Measurements from ENCODE around the gene ASCC1.
"Not testable (repeated sequence)": the region's sequence is repeated elsewhere in the genome, so short reads cannot be mapped to it uniquely, and the experiment has no call there.

ASCC1 gene

DNA sequence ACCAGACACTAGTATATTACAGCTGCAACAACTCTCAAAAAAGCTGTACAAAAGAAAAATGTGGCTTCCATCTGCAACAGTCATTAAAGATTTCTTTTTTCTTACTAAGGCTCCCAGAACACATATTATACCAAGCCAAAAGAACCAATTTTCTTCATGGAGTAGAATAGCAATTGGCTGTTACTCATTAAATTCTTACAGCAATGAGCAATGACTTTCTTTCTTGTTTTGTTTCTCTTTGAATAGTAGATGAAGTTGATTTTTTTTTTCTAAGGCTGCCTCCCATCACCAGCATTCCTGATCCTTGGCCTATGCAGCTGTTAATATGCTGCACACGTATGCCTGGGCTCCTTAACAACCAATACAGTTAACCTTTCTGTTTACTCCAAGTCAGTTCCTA, 91.1 kb downstream of the ASCC1 start:
- DNase-seq (ENCODE audit: low spot score): no peak

DNA sequence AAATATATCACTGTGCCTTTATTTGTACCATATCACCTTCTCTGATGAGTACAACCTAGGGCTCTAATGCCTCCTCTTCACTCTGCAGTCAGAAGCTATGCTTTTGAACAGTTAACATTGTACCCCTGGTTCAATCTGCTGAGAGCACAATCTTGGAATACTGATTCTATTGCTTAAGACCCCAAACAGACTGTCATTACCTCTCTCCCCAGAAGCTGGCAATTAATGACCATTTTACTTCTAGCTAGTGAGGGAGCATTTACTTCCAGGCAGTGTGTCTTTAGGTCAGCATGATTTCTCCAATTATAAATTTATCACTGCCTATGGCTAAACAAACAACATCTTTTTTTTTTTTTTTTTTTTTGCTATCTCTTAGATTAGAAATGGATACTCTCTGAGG, 91.7 kb downstream of the ASCC1 start:
- no peak for DNase-seq (ENCODE audit: low spot score)

DNA sequence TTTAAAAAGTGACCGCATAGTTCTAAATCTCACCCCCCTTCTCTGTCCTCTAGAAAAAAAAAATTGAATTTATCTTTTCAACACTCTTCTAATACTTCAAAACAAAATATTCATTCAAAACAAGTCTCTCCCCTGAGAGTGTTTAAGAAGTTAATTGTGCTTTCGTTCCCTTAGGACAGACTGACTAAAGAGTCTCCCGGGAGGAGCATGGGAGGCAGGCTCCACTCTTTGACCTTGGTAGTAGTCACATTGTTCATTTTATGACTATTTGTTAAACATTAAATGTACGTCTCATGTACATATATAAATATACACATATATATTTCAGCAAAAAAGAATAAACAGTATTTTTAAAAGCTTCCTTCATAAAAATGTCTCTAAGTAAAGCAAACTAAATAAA, 92.5 kb downstream of the ASCC1 start:
- no peak for DNase-seq (ENCODE audit: low spot score)

DNA sequence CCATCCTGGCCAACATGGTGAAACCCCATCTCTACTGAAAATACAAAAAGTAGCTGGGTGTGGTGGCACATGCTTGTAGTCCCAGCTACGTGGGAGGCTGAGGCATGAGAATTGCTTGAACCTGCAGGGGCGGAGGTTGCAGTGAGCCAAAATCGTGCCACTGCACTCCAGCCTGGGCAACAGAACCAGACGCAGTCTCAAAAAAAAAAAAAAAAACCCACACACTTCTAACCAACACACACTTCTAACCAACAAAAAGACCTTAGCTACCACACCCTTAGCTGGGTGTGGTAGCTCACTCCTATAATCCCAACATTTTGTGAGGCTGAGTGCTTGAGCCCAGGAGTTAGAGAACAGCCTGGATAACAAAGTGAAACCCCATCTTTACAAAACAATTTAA, 93.9 kb downstream of the ASCC1 start:
- no peak for DNase-seq (ENCODE audit: low spot score)

DNA sequence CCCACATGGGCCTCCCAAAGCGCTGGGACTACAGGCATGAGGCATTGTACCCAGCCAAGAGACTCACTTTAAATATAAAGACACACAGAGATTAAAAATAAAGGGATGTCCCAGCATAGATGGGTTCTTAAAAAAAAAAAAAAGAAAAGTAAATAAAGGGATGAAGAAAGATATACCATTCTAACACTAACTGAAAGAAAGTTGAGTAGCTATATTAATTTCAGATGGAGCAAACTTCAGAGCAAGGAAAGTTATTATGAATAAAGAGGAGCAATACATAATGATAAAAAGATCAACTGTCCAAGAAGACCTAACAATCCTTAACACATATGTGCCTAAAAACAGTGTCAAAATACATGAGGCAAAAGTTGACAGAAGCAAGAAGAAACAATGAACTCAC, 94.7 kb downstream of the ASCC1 start:
- no peak for DNase-seq (ENCODE audit: low spot score)

GRCh38 chr10:72116372-72116771, 99.7 kb downstream of the ASCC1 start:
- no peak for DNase-seq (ENCODE audit: low spot score)

DNA sequence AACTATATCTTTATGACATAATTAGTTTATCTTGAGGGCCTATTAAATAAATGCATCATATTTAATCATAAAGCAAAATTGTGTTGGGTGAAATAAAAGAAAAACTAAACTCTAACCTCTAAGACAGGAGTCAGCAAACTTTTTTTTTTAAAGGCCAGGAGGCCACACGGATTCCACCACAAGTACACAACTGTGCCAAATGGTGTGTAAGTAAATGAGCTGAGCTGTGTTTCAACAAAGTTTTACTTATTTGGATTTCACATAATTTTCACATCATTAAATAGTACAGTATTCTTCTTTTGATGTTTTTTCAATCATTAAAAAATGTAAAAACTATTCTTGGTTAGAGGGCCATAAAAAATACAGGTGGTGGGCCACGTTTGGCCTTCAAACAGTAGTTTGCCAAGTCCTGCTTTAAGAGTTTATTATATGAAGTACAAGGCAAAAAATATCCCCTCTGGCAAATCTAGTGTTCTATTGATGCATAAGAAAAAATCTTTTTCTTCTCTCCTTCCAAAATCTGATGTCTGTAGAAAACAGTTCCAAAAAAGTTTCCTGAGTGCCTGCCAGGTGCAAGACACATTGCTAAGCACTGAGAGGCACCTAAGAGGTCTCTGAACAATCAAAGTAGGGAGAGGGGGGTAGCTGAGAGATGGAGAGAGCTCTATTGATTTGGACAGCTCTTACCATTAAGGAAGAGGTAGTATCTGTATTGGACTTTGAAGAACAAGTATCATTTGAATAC, 101.2 kb downstream of the ASCC1 start:
- no peak for DNase-seq (ENCODE audit: low spot score)

- DNase-seq (ENCODE audit: low spot score): no peak
Measured at GRCh38 chr10:72110673-72111401, 105.2 kb downstream of the ASCC1 start.

DNA sequence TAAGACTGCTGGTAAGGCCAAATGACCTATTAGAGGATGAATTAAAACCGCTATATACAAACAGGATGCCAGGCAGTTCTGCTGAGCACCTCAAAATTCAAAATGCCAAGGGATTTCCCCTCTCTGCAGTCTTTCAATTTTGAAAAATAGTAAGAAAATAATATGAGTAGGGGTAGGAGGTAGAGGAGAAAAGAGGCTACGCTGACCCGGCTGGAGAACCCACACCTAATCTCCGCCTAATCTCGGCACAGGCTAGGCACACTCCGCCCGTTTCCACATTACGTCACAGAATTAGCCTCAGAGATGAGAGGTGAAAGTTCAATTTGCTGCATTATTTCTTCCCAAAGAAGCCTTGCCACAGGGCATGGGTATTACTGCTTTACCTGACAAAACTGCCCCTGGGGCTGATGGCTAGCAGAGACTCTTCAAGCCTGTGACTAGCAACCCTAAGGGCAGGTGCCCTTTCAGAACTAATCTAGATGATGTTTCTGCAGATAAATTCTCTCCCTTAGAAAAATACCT, 106.4 kb downstream of the ASCC1 start:
- DNase-seq (ENCODE audit: low spot score): no peak

- DNase-seq (ENCODE audit: low spot score): no peak
Measured at GRCh38 chr10:72108830-72109635, 107.0 kb downstream of the ASCC1 start.

- not testable (repeated sequence) for DNase-seq (ENCODE audit: low spot score)
Measured at GRCh38 chr10:72108004-72108370, 108.1 kb downstream of the ASCC1 start.

GRCh38 chr10:72107325-72108003, 108.6 kb downstream of the ASCC1 start:
- DNase-seq (ENCODE audit: low spot score): no peak

GRCh38 chr10:72106896-72107295, 109.2 kb downstream of the ASCC1 start:
- DNase-seq (ENCODE audit: low spot score): no peak

- DNase-seq (ENCODE audit: low spot score): no peak
Measured at GRCh38 chr10:72106154-72106849, 109.8 kb downstream of the ASCC1 start.

- no peak for DNase-seq (ENCODE audit: low spot score)
Measured at GRCh38 chr10:72105710-72106109, 110.4 kb downstream of the ASCC1 start.

DNA sequence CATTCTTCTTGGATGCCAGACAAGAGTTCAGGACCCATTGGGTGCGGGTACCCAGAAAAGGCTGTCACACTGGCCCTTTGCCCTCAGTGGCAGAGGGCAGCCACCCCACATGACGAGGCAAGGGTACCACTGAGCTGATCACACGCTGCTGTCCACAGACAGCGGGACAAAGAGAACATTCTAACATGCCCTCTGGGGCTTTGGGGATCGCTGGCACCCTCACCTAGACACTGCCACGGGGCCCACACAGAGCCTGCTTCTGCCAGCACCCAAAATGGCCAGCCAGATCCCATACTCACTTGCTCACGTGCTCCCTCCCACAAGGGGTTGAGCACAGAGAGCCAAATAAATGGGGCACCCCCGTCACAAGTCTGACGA, 111.0 kb downstream of the ASCC1 start:
- no peak for DNase-seq (ENCODE audit: low spot score)

DNA sequence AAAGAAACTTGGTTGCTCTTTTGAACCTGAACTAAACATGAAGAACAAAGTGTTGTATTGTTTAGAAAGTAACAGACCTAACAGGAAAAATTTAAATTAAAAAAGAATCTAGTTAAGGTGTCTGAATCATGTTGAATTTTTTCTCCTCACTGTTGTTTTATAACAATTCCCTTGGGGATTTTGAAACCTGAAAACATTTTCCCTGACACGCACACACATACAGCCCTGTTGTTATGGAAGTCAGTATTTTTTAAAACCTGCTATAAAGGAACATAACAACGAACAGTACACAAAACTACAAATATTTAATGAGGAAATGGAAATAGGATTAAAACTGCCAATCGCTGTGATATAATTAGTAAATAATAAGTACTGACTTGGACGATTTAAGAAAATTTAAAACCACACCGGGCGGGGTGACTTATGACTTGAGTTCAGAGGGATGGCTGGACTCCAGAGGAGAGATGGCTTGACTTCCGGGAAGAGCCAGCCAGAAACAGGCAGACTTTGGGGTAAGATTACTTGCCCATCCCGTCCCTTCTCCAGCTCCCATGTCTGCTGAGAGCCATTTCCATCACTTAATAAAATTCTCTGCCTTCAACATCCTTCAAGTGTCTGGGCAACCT, 111.5 kb downstream of the ASCC1 start:
- no peak for DNase-seq (ENCODE audit: low spot score)

DNA sequence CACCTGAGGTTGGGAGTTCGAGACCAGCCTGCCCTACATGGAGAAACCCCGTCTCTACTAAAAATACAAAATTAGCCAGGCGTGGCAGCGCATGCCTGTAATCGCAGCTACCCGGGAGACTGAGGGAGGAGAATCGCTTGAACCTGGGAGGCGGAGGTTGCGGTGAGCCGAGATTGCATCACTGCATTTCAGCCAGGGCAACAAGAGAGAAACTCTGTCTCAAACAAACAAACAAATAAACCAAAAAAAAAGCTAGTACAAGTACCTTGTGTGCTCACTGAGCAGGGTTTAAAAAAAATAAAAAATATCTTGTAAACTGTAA, 116.5 kb downstream of the ASCC1 start:
- DNase-seq (ENCODE audit: low spot score): no peak

DNA sequence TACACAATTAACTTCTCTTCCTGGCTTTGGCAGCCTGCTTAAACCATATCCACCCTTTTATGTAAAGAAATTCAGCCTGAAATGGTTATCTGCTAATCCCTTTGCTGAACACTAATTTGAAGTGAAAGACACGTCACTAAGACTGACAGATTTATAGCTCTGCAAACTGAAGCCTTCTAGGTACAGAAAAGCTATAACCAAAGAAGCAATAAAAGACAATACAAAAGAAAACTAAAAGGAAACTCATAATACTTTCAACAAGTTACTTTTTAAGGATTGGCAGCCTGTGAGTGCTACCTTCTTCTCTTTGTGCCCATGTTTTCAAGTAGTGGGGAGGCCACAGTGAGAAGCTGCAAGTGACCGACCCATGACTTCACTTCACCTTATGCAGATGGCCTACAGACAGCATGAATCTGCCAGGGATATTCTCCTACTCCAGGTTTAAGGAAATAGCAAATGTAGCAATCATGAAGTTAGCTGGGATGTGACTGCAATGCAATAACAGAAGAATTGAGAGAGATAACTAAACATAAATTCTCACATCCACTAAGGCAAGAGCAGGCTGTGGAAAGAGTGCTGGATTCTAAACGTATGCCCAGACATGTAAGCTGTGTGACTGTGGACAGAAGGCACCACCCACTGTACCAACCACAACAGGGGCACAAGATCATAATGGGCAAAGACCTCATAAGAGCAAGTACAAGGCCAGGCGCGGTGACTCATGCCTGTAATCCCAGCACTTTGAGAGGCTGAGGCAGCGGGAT, 117.1 kb downstream of the ASCC1 start:
- no peak for DNase-seq (ENCODE audit: low spot score)

- DNase-seq (ENCODE audit: low spot score): no peak
Measured at GRCh38 chr10:72098301-72098835, 117.7 kb downstream of the ASCC1 start.

Data from ecto neural progenitor cell (in vitro differentiated cells).